ENCODE measurements around the gene TRPV3.
"Not testable (repeated sequence)": the region's sequence is repeated elsewhere in the genome, so short reads cannot be mapped to it uniquely, and the experiment has no call there.

Gene TRPV3

GRCh38 chr17:3557768-3558583, at the start of gene TRPV3:
Gene TRPV3, minus strand, starts transcription at chr17:3557812. Its CDS starts 2,962 bp downstream, at chr17:3554850.
- no peak for DNase-seq (ENCODE audit: low read depth)

- DNase-seq (ENCODE audit: low read depth): no peak
These were observed 46.3 kb upstream of the TRPV3 start for GRCh38 chr17:3603870-3604259.

- no peak for DNase-seq (ENCODE audit: low read depth)
These were observed 45.7 kb upstream of the TRPV3 start for GRCh38 chr17:3603119-3603869.

- DNase-seq (ENCODE audit: low read depth): peak; percentile 2
These were observed 44.9 kb upstream of the TRPV3 start for GRCh38 chr17:3602499-3602898.

- no peak for DNase-seq (ENCODE audit: low read depth)
These were observed 43.1 kb upstream of the TRPV3 start for GRCh38 chr17:3600529-3601205.

- no peak for DNase-seq (ENCODE audit: low read depth)
These were observed 40.5 kb upstream of the TRPV3 start for GRCh38 chr17:3598078-3598477.

GRCh38 chr17:3596804-3597464, 39.3 kb upstream of the TRPV3 start:
- no peak for DNase-seq (ENCODE audit: low read depth)

GRCh38 chr17:3594976-3595375, 37.4 kb upstream of the TRPV3 start:
- DNase-seq (ENCODE audit: low read depth): no peak

GRCh38 chr17:3594051-3594800, 36.6 kb upstream of the TRPV3 start:
- DNase-seq (ENCODE audit: low read depth): no peak

GRCh38 chr17:3593384-3593783, 35.8 kb upstream of the TRPV3 start:
- DNase-seq (ENCODE audit: low read depth): no peak

- no peak for DNase-seq (ENCODE audit: low read depth)
These were observed 34.7 kb upstream of the TRPV3 start for GRCh38 chr17:3592216-3592860.

GRCh38 chr17:3590768-3591167, 33.2 kb upstream of the TRPV3 start:
- DNase-seq (ENCODE audit: low read depth): no peak

- DNase-seq (ENCODE audit: low read depth): no peak
These were observed 32.6 kb upstream of the TRPV3 start for GRCh38 chr17:3590231-3590630.

- no peak for DNase-seq (ENCODE audit: low read depth)
These were observed 32.2 kb upstream of the TRPV3 start for GRCh38 chr17:3589784-3590183.

- DNase-seq (ENCODE audit: low read depth): no peak
These were observed 28.2 kb upstream of the TRPV3 start for GRCh38 chr17:3585826-3586225.

GRCh38 chr17:3583456-3583855, 25.8 kb upstream of the TRPV3 start:
- no peak for DNase-seq (ENCODE audit: low read depth)

- no peak for DNase-seq (ENCODE audit: low read depth)
These were observed 25.3 kb upstream of the TRPV3 start for GRCh38 chr17:3582915-3583314.

GRCh38 chr17:3578667-3579066, 21.1 kb upstream of the TRPV3 start:
- DNase-seq (ENCODE audit: low read depth): not testable (repeated sequence)

- DNase-seq (ENCODE audit: low read depth): no peak
These were observed 19.4 kb upstream of the TRPV3 start for GRCh38 chr17:3576970-3577369.

- DNase-seq (ENCODE audit: low read depth): no peak
These were observed 17.9 kb upstream of the TRPV3 start for GRCh38 chr17:3575511-3575910.

GRCh38 chr17:3574231-3574630, 16.6 kb upstream of the TRPV3 start:
- no peak for DNase-seq (ENCODE audit: low read depth)
